Thyroid gland (tissue), 4 donors: Measurements from ENCODE around the gene NDUFV1.

Experiments
- CTCF ChIP-seq, 6 experiments: fragments of 200-600 bp in 3 of 6; fragments of 450-650 bp in 3 of 6; sonication (generic) in 3 of 6; IDR thresholded peaks; one replicate each; pipeline ENCODE4 v1.5.1; 2016 to 2019; ENCODE audit warnings: antibody characterized with exemption in 6 of 6, mild to moderate bottlenecking in 2 of 6, inconsistent platforms in 1 of 6, moderate library complexity in 1 of 6
- POLR2A ChIP-seq, 2 donors: fragments of 450-650 bp; IDR thresholded peaks; one replicate each; pipeline ENCODE4 v1.6.1; 2017; ENCODE audit warnings: antibody characterized with exemption in 2 of 2, mild to moderate bottlenecking in 2 of 2, moderate library complexity in 1 of 2

DNA sequence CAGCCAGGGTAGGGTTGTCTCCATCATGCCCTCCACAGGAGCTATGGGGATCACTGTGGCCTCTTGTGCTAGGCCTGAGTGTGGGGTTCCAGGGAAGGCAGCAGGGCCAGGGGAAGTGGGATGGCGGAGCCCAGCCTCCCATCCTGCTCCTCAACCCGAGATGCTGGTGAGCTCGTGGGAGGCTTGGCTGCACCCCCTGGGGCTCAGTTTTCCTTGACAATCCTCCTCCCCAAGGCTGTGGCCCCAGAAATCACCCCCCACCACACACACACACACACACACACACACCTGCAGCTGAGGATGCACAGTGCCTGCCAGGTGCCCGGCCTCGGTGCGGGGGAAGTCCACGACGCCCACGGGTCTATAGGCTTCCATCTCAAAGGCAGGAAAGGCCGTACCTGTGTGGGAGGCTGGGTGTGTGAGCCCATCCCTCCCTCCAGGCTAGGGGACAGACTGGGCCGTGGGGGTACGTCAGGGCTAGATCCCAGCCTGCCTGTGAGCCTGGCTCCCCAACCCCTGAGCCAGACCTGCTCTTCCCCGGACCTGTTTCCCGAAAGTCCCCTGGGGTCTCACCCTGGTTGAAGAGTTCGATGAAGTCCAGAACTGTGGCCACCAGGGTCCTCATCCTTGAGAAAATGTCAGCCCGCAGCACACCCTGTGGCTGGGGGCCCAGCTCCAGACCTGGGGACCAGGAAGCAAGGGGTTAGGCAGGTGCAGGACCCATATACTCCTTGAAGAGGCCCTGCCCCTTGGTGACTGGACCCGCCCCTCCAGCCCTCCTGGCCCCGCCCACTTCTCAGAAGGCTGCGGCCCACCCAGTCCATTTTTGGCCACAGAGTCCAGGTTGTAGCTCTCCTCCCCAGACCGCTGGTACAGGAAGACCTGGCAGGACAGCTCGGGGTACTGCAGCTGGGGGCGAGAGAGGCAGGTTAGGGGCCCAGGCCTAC is 38.0 kb downstream of the NDUFV1 start:
- TF ChIP-seq CTCF (IDR thresholded peaks at IDR 0.05) (no peak), POLR2A (IDR thresholded peaks at IDR 0.05) (no peak)
